Measurements from ENCODE around the gene LSM11. TPM values are rescaled to one million over a fixed set of nuclear protein-coding genes. Genes with fewer than 3 reads are reported as not detected.
"Not testable (repeated sequence)": the region's sequence is repeated elsewhere in the genome, so short reads cannot be mapped to it uniquely, and the experiment has no call there.

LSM11 gene
- total RNA-seq (1 to 10 TPM in 8 of 9 donors, under 1 TPM in 1; 0.97 to 3.1 (median 1.9) TPM), polyA plus RNA-seq (1 to 10 TPM in 1 of 2 donors, under 1 TPM in 1; 0.42 to 2.9 TPM)
- long read RNA-seq, donor 1, full-length matches to known transcripts, result 1 of 1 reads
- long read RNA-seq, donor 1, partial matches to known transcripts, result 0 of 1 reads
- long read RNA-seq, donor 1, other reads (novel, unspliced or antisense), result 0 of 1 reads
- long read RNA-seq, donor 2, partial matches to known transcripts, result 0 of 2 reads
- long read RNA-seq, donor 2, other reads (novel, unspliced or antisense), result 2 of 2 reads
- long read RNA-seq, donor 3, result 0 reads

DNA sequence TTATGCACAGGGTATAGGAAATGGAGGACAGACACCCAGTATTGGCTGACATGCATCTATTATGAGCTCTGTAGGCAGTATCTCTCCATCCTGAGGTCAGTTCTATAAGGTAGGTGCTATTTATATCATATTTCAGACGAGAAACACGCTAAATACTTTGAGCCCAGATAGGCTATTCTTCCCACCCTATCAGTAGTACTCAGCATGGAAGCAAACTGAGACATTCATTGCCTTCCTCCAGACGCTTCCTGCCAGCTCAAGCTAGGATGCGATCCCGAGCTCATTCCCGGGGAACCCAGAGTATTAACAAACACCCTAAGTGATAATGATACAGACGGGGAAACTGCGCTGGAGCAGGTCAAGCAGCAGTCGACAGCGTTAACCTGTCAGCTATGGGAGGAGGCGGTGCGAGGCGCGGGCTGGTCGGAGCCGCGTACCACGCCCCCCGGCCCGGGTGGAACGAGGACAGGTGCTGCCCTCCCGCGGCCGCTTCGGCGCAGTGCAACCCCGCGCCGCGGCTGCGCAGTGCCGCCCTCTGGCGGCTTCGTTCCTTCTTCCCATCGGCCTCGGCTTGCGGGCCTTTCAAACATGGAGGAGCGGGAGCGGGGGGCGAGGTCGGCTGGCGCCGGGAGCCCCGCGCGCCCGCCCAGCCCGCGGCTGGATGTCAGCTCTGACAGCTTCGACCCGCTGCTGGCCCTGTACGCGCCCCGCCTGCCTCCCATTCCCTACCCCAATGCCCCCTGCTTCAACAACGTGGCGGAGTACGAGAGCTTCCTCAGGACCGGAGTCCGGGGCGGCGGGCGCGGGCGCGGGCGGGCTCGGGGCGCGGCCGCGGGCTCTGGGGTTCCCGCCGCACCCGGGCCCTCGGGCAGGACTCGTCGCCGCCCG, at the start of gene LSM11:
Gene LSM11 (plus strand): TSS at position 550 of the 888 bp plus-strand sequence. CDS start 39 bp downstream, at position 589.
- ATAC-seq, result peak; percentile 88 to 96 (median 95)
- TF ChIP-seq POLR2A (IDR thresholded peaks at IDR 0.05) (peak in 1 of 2 donors; percentile 39), CTCF (IDR thresholded peaks at IDR 0.05) (peak; percentile 99 to 100 (median 100))
- peaks cover 0 to 16% (median 15%) of the 10 kb centered on the region in 9 donors for H3K36me3 ChIP-seq
- H3K4me1 ChIP-seq, result peaks cover 0 to 19% (median 10%) of the 10 kb centered on the region in 12 donors
- peak within 1 kb of the TSS in 7 of 12 donors; percentile 28 to 78 (median 59) for H3K27ac ChIP-seq
- H3K4me3 ChIP-seq, result peak within 1 kb of the TSS; percentile 66 to 97 (median 84)
- H3K27me3 ChIP-seq, result no peaks in the 10 kb centered on the region
- no peaks in the 10 kb centered on the region for H3K9me3 ChIP-seq
- 0 to 1% (median 0%) methylated on average over 24 to 79 of the region's 79 CpGs for WGBS, 4 donors
- DNase-seq, result peak; percentile 85 to 94 (median 88)
- intact Hi-C loops (cut with DNase I), result loop anchor here in 8 of 10 donors (1.0 to 10.0 kb wide), 8 partner anchors 76 to 599 kb away; partner anchors contain the start of gene MED7 (in 1 of the 8)

GRCh38 chr5:157693816-157694215, 49.7 kb upstream of the LSM11 start:
- H3K4me1 ChIP-seq; H3K27ac ChIP-seq; H3K36me3 ChIP-seq; ATAC-seq; H3K4me3 ChIP-seq; DNase-seq; intact Hi-C loops (cut with DNase I); H3K27me3 ChIP-seq: not testable (repeated sequence)
- H3K9me3 ChIP-seq, result peaks cover 0 to 14% (median 3%) of the 10 kb centered on the region in 12 donors
- WGBS, 4 donors, result 87 to 100% (median 98%) methylated on average over 5 to 25 of the region's 25 CpGs

DNA sequence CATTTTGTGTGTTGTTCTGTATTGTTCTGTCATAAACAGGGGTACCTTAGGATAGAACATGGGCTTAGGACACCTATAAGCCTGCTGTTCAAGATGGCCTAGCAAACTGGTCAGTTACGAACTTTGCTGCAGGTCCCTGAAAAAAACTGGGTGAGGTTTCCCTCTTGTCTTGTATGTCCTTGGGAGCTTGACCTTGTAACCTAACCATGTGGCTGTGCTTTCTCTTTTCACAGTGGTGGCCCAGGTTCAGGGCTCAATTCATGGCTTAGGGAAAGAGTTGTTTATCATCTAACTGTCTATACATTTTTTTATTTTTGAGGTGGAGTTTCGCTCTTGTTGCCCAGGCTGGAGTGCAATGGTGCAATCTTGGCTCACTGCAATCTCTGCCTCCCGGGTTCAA, 47.4 kb upstream of the LSM11 start:
- 88 to 96% (median 94%) methylated on average over 3 of the region's 3 CpGs for WGBS, 4 donors
- peaks cover 0 to 20% (median 5%) of the 10 kb centered on the region in 12 donors for H3K9me3 ChIP-seq
- intact Hi-C loops (cut with DNase I); ATAC-seq; H3K36me3 ChIP-seq; H3K4me1 ChIP-seq; H3K27ac ChIP-seq; DNase-seq; H3K27me3 ChIP-seq; H3K4me3 ChIP-seq: not testable (repeated sequence)

GRCh38 chr5:157698674-157699073, 44.8 kb upstream of the LSM11 start:
- intact Hi-C loops (cut with DNase I); H3K27ac ChIP-seq; H3K36me3 ChIP-seq; H3K27me3 ChIP-seq; H3K4me3 ChIP-seq; ATAC-seq; DNase-seq; H3K4me1 ChIP-seq: not testable (repeated sequence)
- H3K9me3 ChIP-seq, result peaks cover 0 to 27% (median 8%) of the 10 kb centered on the region in 12 donors
- 69 to 93% (median 72%) methylated on average over 4 of the region's 4 CpGs for WGBS, 4 donors

DNA sequence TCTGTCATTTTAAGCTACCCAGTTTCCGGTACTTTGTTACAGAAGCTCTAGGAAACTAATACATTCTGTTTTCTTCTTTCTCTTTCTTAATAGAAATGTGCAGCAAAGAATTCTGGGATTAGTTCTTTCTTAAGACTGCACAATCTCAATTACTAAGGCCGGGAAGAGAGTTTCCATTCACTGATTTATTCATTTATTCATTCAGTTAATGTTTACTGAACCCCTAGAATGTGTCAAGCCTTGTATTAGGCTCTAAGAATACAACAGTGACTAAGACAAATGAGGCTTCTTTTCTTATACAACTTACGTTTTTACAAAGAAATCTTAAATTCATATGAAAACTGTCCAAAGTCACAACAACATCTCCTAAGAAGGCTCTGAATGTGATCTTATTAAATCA, 39.8 kb upstream of the LSM11 start:
- H3K27me3 ChIP-seq, result no peaks in the 10 kb centered on the region
- H3K4me3 ChIP-seq, result no peak overlapping the region
- no peak overlapping the region for H3K27ac ChIP-seq
- intact Hi-C loops (cut with DNase I), result no loop called here
- DNase-seq (no peak), ATAC-seq (no peak)
- TF ChIP-seq POLR2A (IDR thresholded peaks at IDR 0.05) (no peak), CTCF (IDR thresholded peaks at IDR 0.05) (no peak)
- H3K4me1 ChIP-seq, result no peaks in the 10 kb centered on the region
- 69 to 94% (median 71%) methylated on average over 3 of the region's 3 CpGs for WGBS, 4 donors
- H3K9me3 ChIP-seq, result peaks cover 0 to 17% (median 5%) of the 10 kb centered on the region in 12 donors
- H3K36me3 ChIP-seq, result no peaks in the 10 kb centered on the region
